Stimulated activated CD4-positive, alpha-beta T cell treated with anti-CD3 and anti-CD28 coated beads, Interleukin-4, amount 100 ng/mL, for 48 hours (primary cell): ENCODE data around the gene ARHGAP11A.

Experiments
- DNase-seq, 2 donors: peaks; one replicate each; pipeline ENCODE4 v3.0.0-alpha.2; 2020; ENCODE audit warnings: low read depth in 2 of 2

The ARHGAP11A gene

GRCh38 chr15:32685576-32685975 lies 70.3 kb downstream of the ARHGAP11A start:
- DNase-seq, result no peak

GRCh38 chr15:32687556-32687955 lies 72.3 kb downstream of the ARHGAP11A start:
- DNase-seq, result no peak

GRCh38 chr15:32688151-32688639 lies 72.9 kb downstream of the ARHGAP11A start:
- no peak for DNase-seq
